Suprapubic skin (tissue), 4 donors: ENCODE data around the gene RUVBL2.
"Not testable (repeated sequence)": the region's sequence is repeated elsewhere in the genome, so short reads cannot be mapped to it uniquely, and the experiment has no call there.

Experiments
- EP300 ChIP-seq: sonication (generic); formaldehyde crosslinking; IDR thresholded peaks from one replicate; pipeline ENCODE4 v1.6.1; 2017; ENCODE audit warnings: antibody characterized with exemption
- POLR2AphosphoS5 ChIP-seq, 3 donors: sonication (generic); formaldehyde crosslinking; IDR thresholded peaks; one replicate each; pipeline ENCODE4 v1.6.1; 2017; ENCODE audit warnings: antibody characterized with exemption in 3 of 3
- TF ChIP-seq, protein P1 (sequence below), 2 donors: fragments of 200-600 bp in 1 of 2; fragments of 450-650 bp in 1 of 2; sonication (generic) in 1 of 2; IDR thresholded peaks; one replicate each; pipeline ENCODE4 v1.5.1; 2016 to 2019; ENCODE audit warnings: antibody characterized with exemption in 2 of 2, mild to moderate bottlenecking in 1 of 2, moderate library complexity in 1 of 2

- TF ChIP-seq POLR2AphosphoS5 (IDR thresholded peaks at IDR 0.05); EP300: not testable (repeated sequence)
- TF ChIP-seq, protein P1, sequence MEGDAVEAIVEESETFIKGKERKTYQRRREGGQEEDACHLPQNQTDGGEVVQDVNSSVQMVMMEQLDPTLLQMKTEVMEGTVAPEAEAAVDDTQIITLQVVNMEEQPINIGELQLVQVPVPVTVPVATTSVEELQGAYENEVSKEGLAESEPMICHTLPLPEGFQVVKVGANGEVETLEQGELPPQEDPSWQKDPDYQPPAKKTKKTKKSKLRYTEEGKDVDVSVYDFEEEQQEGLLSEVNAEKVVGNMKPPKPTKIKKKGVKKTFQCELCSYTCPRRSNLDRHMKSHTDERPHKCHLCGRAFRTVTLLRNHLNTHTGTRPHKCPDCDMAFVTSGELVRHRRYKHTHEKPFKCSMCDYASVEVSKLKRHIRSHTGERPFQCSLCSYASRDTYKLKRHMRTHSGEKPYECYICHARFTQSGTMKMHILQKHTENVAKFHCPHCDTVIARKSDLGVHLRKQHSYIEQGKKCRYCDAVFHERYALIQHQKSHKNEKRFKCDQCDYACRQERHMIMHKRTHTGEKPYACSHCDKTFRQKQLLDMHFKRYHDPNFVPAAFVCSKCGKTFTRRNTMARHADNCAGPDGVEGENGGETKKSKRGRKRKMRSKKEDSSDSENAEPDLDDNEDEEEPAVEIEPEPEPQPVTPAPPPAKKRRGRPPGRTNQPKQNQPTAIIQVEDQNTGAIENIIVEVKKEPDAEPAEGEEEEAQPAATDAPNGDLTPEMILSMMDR (IDR thresholded peaks at IDR 0.05) = not testable (repeated sequence)
Observed at GRCh38 chr19:49029749-49030148, 36.1 kb downstream of the RUVBL2 start.
